ENCODE measurements around the gene SUGCT. TPM values are rescaled to one million over a fixed set of nuclear protein-coding genes. Genes with fewer than 3 reads are reported as not detected.

SUGCT gene
- total RNA-seq, 4 donors from 2014 or later: 7.8 to 15.0 (median 12.8) TPM

DNA sequence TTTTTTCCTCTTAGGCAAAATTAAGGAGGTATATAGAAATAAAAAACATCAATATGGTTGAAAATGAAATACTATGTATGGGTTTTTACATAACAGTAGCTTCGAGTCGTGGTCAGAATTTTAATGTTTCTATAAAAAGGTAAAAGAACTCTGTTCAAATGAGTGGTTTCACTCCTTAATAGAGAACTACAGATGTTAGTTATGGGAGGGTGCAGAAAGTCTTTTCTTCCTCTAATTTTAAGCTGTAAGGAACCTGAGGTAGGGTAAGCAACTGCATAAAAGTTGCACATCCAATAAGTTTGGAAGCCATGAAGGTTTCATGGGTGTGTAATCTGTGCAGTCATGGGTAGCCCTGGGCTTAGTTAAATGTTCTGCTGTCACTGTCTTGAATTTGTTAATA lies 141.3 kb downstream of the SUGCT start:
- DNase-seq (ENCODE audit: extremely low spot score): no peak
- intact Hi-C loops (cut with DNase I): no loop called here
- 79% methylated on average over 2 of the region's 2 CpGs for WGBS
- no peaks in the 10 kb centered on the region for H3K27me3 ChIP-seq
- TF ChIP-seq, protein P1, sequence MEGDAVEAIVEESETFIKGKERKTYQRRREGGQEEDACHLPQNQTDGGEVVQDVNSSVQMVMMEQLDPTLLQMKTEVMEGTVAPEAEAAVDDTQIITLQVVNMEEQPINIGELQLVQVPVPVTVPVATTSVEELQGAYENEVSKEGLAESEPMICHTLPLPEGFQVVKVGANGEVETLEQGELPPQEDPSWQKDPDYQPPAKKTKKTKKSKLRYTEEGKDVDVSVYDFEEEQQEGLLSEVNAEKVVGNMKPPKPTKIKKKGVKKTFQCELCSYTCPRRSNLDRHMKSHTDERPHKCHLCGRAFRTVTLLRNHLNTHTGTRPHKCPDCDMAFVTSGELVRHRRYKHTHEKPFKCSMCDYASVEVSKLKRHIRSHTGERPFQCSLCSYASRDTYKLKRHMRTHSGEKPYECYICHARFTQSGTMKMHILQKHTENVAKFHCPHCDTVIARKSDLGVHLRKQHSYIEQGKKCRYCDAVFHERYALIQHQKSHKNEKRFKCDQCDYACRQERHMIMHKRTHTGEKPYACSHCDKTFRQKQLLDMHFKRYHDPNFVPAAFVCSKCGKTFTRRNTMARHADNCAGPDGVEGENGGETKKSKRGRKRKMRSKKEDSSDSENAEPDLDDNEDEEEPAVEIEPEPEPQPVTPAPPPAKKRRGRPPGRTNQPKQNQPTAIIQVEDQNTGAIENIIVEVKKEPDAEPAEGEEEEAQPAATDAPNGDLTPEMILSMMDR (IDR thresholded peaks at IDR 0.05): no peak
- TF ChIP-seq EP300 (IDR thresholded peaks at IDR 0.05): no peak
- TF ChIP-seq POLR2A (IDR thresholded peaks at IDR 0.05; ENCODE audit: low read depth): no peak
- TF ChIP-seq POLR2AphosphoS5 (IDR thresholded peaks at IDR 0.05): no peak
- no peaks in the 10 kb centered on the region for H3K9me3 ChIP-seq
- no peak overlapping the region for H3K27ac ChIP-seq (replicated peaks in 1 of 4)
- peaks cover 0 to 4% (median 0%) of the 10 kb centered on the region in 4 donors for H3K36me3 ChIP-seq
- no peak overlapping the region for H3K4me3 ChIP-seq
- H3K4me1 ChIP-seq: no peaks in the 10 kb centered on the region

DNA sequence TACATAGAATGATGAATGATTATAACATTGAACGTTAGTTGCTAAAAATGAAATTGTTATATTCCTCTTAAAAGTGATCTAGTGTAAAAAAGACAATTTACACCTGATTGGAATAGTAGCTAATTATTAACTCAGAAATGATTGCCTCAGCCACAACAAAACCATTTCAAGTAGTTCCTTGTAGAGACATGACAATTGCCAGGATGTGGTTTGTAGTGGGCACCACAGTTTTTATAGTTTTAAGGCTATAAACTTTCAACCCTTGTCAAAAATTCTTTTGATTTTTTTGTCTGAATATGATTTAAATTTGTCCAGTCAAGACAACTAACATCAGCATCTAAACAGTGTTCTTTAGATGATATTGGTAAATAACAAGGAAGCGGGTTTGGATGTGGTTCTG lies 145.2 kb downstream of the SUGCT start:
- WGBS: 48% methylated on average over 2 of the region's 2 CpGs
- TF ChIP-seq EP300 (IDR thresholded peaks at IDR 0.05) (no peak), POLR2A (IDR thresholded peaks at IDR 0.05; ENCODE audit: low read depth) (no peak), POLR2AphosphoS5 (IDR thresholded peaks at IDR 0.05) (no peak)
- TF ChIP-seq, protein P1 (IDR thresholded peaks at IDR 0.05): no peak
- Histone ChIP-seq H3K27me3 (no peaks in the 10 kb centered on the region), H3K36me3 (no peaks in the 10 kb centered on the region), H3K4me1 (no peaks in the 10 kb centered on the region), H3K27ac (replicated peaks in 1 of 4) (no peak overlapping the region), H3K9me3 (peaks cover 0 to 7% (median 0%) of the 10 kb centered on the region in 4 donors), H3K4me3 (no peak overlapping the region)
- intact Hi-C loops (cut with DNase I): no loop called here
- no peak for DNase-seq (ENCODE audit: extremely low spot score)

DNA sequence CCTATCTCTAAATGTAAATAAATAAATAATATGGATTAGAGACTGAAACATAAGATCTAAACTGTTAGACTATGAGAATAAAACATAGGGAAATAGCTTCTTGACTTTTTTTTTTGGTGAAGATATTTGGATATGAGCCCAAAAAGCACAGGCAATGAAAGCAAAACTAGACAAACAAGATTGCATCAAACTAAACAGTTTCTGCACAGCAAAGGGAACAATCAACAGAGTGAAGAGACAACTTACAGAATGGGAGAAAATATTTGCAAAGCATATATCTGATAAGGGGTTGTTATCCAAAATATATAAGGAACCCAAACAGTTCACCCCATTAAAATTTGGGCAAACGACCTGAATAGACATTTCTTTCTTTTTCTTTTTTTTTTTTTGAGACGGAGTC lies 148.1 kb downstream of the SUGCT start:
- TF ChIP-seq EP300 (IDR thresholded peaks at IDR 0.05): no peak
- TF ChIP-seq, protein P1 (IDR thresholded peaks at IDR 0.05): no peak
- Histone ChIP-seq H3K9me3 (peaks cover 0 to 7% (median 0%) of the 10 kb centered on the region in 4 donors), H3K4me1 (no peaks in the 10 kb centered on the region), H3K27ac (replicated peaks in 1 of 4) (no peak overlapping the region), H3K4me3 (no peak overlapping the region), H3K36me3 (no peaks in the 10 kb centered on the region), H3K27me3 (no peaks in the 10 kb centered on the region)
- intact Hi-C loops (cut with DNase I): no loop called here
- DNase-seq (ENCODE audit: extremely low spot score): no peak
- 88% methylated on average over 2 of the region's 2 CpGs for WGBS

DNA sequence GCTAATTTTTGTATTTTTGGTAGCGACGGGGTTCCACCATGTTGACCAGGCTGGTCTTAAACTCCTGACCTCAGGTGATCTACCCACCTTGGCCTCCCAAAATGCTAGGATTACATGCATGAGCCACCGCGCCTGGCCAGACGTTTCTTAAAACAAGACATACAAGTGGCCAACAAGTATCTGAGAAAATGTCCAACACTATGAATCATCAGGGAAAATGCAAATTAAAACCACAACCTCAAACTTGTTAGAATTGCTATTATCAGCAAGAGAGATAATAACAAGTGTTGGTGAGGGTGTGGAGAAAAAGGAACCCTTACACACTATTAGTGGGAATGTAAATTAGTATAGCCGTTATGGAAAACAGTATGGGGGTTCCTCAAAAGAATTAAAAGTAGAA lies 148.6 kb downstream of the SUGCT start:
- H3K4me3 ChIP-seq: no peak overlapping the region
- no peaks in the 10 kb centered on the region for H3K4me1 ChIP-seq
- 84% methylated on average over 6 of the region's 6 CpGs for WGBS
- TF ChIP-seq EP300 (IDR thresholded peaks at IDR 0.05): no peak
- TF ChIP-seq, protein P1 (IDR thresholded peaks at IDR 0.05): no peak
- no peak for TF ChIP-seq POLR2A (IDR thresholded peaks at IDR 0.05; ENCODE audit: low read depth)
- no peak for TF ChIP-seq POLR2AphosphoS5 (IDR thresholded peaks at IDR 0.05)
- H3K27ac ChIP-seq (replicated peaks in 1 of 4): no peak overlapping the region
- intact Hi-C loops (cut with DNase I): no loop called here
- DNase-seq (ENCODE audit: extremely low spot score): no peak
- no peaks in the 10 kb centered on the region for H3K27me3 ChIP-seq
- peaks cover 0 to 7% (median 0%) of the 10 kb centered on the region in 4 donors for H3K9me3 ChIP-seq
- no peaks in the 10 kb centered on the region for H3K36me3 ChIP-seq

DNA sequence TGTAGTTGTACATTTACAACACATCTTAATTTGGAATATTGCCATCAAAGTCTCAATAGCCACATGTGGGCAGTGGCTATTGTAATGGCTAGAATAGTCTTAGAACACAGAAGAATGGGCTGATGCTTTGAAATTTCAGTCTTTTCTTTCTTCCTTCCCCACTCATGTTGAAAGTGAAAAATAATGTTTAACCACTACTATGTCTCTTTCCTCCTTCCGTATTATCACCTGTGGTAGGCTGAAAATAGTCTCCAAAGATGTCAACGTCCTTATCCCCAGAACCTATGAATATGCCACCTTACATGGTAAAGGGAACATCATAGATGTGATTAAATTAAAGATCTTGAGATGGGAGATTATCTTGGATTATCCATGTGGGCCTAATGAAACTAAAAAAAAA lies 154.0 kb downstream of the SUGCT start:
- no peaks in the 10 kb centered on the region for H3K4me1 ChIP-seq
- no peaks in the 10 kb centered on the region for H3K9me3 ChIP-seq
- intact Hi-C loops (cut with DNase I): no loop called here
- no peak overlapping the region for H3K4me3 ChIP-seq
- H3K36me3 ChIP-seq: no peaks in the 10 kb centered on the region
- DNase-seq (ENCODE audit: extremely low spot score): no peak
- WGBS: 83% methylated on average over 2 of the region's 2 CpGs
- no peaks in the 10 kb centered on the region for H3K27me3 ChIP-seq
- H3K27ac ChIP-seq (replicated peaks in 1 of 4): no peak overlapping the region
- TF ChIP-seq POLR2AphosphoS5 (IDR thresholded peaks at IDR 0.05) (no peak), EP300 (IDR thresholded peaks at IDR 0.05) (no peak), POLR2A (IDR thresholded peaks at IDR 0.05; ENCODE audit: low read depth) (no peak)
- TF ChIP-seq, protein P1 (IDR thresholded peaks at IDR 0.05): no peak

Measured in esophagus muscularis mucosa (tissue), 4 donors.